DOHH2 (cell line): ENCODE results near the gene EHD4.

Experiments
- EZH2phosphoT487 ChIP-seq: fragments of 200-600 bp; sonication (generic); IDR thresholded peaks from 2 replicates; pipeline ENCODE4 v1.6.1; 2017; ENCODE audit warnings: borderline replicate concordance, mild to moderate bottlenecking, antibody characterized with exemption, low read length, moderate library complexity, mixed read lengths
- TF ChIP-seq, protein P1 (sequence below): fragments of 200-600 bp; sonication (generic); IDR thresholded peaks from one replicate; pipeline ENCODE4 v1.5.1; 2014; ENCODE audit warnings: antibody characterized with exemption, mild to moderate bottlenecking, low read depth, low read length; ENCODE audit not compliant: poor library complexity, severe bottlenecking

DNA sequence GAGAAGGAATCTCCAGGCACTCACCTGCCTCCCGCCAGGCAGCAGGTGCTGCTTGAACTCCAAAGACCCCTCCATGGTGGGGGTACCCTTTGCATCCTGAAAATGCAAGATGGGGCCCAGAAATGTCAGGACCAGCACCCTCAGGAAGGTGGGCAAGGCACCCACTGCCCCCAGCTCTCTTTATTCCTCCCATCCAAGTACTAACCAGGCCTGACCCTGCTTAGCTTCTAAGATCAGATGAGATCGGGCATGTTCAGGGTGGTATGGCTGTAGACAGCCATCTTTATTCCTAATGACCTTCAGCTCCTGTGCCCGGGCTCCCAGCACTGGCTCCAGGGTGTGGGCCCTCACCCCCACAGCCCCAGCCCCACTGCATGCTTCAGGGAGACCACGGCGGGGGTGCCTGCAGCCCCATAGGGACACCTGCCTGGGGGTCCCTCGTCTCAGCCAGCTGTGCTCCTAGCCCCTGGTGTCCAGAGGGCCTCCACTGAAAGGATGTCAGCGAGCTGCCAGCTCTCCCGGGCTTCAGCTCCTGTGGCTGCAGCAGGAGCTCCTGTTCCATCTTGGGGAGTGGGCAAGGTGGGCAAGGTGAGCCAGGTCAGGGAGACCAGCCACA lies 120.5 kb downstream of the EHD4 start:
- TF ChIP-seq, protein P1, sequence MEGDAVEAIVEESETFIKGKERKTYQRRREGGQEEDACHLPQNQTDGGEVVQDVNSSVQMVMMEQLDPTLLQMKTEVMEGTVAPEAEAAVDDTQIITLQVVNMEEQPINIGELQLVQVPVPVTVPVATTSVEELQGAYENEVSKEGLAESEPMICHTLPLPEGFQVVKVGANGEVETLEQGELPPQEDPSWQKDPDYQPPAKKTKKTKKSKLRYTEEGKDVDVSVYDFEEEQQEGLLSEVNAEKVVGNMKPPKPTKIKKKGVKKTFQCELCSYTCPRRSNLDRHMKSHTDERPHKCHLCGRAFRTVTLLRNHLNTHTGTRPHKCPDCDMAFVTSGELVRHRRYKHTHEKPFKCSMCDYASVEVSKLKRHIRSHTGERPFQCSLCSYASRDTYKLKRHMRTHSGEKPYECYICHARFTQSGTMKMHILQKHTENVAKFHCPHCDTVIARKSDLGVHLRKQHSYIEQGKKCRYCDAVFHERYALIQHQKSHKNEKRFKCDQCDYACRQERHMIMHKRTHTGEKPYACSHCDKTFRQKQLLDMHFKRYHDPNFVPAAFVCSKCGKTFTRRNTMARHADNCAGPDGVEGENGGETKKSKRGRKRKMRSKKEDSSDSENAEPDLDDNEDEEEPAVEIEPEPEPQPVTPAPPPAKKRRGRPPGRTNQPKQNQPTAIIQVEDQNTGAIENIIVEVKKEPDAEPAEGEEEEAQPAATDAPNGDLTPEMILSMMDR: no peak
- no peak for TF ChIP-seq EZH2phosphoT487
